NCI-H748 treated with DMSO at 0.1 percent for 48 hours (cell line): ENCODE results near the gene C3AR1.
"Not testable (repeated sequence)": the region's sequence is repeated elsewhere in the genome, so short reads cannot be mapped to it uniquely, and the experiment has no call there.

ENCODE experiments used
- DNase-seq: peaks from one replicate; lab custom pipeline; 2025; lab: John Stamatoyannopoulos, UW

C3AR1 gene

DNA sequence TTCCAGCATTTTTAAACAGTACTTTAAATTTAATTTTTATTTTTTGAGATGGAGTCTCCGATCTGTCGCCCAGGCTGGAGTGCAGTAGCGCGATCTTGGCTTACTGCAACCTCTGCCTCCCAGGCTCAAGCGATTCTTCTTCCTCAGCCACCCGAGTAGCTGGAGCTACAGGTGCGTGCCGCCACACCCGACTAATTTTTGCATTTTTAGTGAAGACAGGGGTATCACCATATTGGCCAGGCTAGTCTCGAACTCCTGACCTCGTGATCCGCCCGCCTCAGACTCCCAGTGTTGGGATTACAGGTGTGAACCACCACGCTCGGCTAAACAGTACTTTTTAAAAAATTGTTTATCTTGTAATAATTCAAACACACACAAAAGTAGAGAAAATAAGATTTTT lies 37.9 kb downstream of the C3AR1 start:
- DNase-seq: no peak

DNA sequence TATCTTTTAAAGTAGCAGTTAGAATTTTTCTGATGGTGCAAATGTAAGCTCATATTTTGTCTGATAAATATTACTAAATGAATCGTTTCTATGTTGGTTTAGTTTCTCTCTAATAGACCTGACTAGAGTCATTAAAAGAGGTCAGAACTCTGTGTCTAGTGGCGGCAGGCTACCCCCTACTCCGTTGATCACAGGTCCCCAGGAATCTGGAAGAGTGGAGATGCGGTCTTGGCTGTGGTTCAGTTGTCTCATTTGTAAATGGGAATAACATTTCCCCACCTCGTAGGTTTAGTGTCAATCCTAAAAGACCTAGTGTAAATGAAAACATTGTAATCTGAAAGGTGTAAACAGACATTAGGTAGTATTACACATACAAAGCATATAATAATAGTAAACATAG lies 38.3 kb downstream of the C3AR1 start:
- DNase-seq: no peak

DNA sequence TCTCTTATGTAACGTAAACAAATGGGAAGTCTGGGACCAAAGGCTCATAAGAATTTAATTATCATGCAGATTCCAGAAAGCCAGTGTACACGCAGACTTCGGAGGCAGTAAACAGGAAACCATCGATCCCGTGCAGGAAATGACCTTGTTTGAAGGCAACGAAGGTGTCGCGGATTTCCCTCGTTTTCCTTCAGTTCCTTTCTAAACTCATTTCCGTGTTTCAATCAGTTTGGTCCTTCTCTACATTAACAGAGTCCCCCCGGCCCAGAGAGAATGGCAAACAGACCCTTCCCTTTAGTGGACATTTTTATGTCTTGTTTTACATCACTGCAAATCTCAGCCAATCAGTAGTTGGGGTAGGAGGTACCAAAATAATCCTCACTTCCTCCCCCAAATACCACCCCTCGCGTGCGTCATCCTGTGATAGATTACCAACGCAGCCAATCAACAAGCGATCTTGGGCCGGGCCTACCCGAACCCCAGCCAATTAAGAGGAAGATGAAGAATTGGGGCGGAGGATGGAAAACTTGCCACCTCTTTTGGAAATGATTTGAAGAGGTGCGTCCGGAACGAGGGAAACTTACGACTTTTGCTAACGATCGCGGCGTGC lies 39.8 kb downstream of the C3AR1 start:
- DNase-seq: peak; percentile 86

DNA sequence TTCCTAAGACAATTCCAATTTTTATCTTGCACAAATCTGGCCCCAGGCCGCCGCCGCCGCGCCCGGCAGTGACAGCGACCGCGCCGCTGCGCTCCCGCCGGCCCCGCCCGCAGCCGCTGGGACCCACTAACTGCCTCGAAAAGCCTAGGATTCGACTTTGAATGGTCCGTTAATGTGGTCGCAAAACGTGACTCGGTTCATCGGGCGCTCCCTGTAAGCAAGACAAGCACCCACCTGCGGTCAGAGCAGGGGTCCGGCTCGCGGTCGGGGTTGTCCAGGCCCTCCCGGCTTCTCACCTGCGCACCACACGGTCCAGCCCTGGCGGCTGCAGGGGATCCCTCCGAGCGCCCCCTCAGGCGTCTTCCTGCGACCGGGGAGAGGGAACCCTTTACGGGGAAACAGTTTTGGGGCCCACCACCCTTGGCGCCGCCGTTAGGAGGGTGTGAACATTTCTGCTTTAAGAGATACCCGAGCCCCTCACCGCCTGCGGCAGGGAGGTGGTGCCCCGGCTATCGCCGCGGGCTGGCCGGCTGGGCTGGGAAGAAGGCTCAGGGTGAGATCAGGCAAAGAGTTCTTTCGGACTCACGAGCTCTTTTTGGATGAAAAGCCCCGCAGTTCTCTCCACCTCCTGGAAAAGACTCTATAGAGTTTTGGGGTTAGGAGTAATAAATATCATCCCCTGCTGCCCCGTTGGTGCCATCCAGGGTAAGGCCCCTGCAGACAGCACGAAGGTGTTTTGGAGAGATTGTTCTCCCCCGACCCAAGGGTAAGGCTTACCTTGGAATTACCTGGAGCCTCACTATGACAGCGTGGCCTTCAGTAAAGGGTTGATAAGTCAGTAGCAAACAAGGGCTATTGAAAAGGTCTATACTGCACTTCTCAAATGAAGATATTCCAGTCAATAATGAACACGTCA lies 47.2 kb downstream of the C3AR1 start:
- DNase-seq: peak; percentile 8

DNA sequence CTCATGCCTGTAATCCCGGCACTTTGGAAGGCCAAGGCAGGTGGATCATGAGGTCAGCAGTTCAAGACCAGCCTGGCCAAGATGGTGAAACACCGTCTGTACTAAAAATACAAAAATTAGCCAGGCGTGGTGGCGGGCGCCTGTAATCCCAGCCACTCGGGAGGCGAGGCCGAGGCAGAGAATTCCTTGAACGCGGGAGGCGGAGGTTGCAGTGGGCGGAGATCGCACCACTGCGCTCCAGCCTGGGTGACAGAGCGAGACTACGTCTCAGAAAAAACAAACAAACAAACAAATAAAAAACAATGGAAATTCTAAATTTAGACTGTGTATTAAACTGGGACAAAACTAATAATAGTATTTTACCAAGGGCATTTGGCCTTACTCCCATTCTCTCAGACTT lies 47.9 kb downstream of the C3AR1 start:
- DNase-seq: not testable (repeated sequence)

DNA sequence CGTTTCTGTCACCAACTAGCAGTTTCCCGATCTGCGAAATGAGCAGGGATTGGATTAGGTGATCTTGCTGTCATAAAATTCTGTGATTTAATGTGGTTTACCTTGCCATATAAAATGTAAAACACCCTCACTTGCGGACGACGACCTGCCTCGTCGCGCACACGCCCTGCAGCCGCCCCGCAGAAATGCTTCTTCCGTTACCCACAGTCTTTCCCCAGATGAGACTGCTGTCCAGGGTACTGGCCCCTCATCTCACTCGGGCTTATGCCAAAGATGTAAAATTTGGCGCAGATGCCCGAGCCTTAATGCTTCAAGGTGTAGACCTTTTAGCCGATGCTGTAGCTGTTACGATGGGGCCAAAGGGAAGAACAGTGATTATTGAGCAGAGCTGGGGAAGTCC lies 51.3 kb downstream of the C3AR1 start:
- no peak for DNase-seq

DNA sequence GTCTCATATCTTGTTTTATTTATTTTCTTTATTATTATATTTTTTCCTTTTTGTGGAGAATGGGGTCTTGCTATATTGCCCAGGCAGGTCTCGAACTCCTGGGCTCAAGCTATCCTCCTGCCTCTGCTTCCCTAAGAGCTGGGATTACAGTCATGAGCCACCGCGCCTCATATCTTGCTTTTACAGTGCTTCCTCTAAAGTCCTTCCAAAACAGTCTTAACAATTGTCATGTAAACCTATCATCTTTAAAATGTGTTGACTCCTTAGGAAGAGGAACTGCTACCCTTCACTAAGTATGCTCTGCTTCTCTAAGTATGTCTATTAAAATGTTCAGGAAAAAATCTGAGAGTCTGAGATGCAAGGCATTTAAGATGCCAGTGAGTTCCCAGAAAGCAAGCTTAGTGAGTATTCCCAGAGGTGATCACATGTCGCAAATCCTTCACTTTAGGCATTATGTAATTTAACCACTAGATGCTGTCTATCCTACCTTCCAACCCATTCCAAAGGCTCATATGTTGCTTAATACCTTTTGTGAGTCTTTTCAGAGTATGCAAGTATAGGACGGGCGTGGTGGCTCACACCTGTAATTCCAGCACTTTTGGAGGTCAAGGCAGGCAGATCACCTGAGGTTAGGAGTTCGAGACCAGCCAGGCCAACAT lies 53.4 kb downstream of the C3AR1 start:
- DNase-seq: no peak

DNA sequence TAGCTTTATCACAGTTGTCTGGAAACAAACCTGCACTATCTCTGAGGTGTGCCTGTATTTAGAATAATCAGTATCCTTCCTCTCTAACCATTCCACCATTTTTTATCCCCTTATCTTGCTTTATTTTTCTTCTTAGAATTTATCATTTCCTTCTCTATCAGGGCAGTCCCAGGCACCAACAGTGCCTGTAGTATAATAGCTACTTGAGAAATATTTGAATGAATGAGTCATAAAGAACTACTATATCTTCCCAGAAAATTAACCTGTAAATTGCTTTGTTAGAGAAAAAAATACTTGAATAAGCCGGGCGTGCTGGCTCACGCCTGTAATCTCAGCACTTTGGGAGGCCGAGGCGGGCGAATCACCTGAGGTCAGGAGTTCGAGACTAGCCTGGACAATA lies 54.8 kb downstream of the C3AR1 start:
- no peak for DNase-seq
